ENCODE results near the gene TRAPPC3.

- TF ChIP-seq GATA2 (IDR thresholded peaks at IDR 0.05; ENCODE audit: low read depth, low read length) (no peak), GATA3 (IDR thresholded peaks at IDR 0.05; ENCODE audit: low read depth, low read length) (no peak)
Observed at GRCh38 chr1:36162680-36163239, 13.5 kb upstream of the TRAPPC3 start.
